Esophagus squamous epithelium (tissue), 4 donors: Measurements from ENCODE around the gene PRKCA.

ENCODE experiments used
- POLR2A ChIP-seq, 4 donors: fragments of 450-650 bp; IDR thresholded peaks; one replicate each; pipeline ENCODE4 v1.6.1; 2017; ENCODE audit warnings: antibody characterized with exemption in 4 of 4, mild to moderate bottlenecking in 4 of 4, moderate library complexity in 3 of 4
- TF ChIP-seq, protein P1 (sequence below), 6 experiments: fragments of 450-650 bp in 4 of 6; fragments of 200-600 bp in 2 of 6; sonication (generic) in 2 of 6; IDR thresholded peaks; one replicate each; pipeline ENCODE4 v1.5.1; 2016 to 2019; ENCODE audit warnings: antibody characterized with exemption in 6 of 6, mild to moderate bottlenecking in 4 of 6, moderate library complexity in 4 of 6

DNA sequence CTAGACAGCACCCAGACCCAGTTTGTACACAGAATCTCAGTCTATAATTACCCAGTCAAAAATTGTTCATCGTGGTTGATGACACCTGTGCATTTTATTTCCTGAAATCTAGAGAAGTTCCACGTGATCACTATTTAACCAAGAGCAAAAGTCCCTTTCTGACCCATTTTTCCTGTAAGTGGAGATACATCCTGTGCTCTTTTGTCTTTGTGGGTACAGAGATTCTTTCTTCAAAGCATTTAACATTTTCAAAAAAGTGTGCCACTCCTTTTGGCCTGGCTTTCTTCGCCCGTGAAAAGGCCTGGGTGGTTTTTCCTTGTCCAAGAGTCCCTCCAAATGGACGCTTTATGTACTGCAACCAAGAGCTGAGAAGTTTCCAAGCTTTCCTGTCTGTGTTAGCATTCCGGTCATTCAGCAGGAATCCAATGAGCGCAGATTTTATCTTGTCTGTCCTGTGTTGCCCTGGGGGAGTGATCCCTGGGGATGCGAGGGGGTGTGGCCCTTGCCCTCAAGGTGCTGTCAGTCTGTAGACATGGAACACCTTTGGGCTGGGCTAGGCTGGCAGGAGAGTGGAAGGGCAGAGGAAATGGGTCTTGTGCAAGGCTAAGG is 371.4 kb downstream of the PRKCA start:
- TF ChIP-seq, protein P1, sequence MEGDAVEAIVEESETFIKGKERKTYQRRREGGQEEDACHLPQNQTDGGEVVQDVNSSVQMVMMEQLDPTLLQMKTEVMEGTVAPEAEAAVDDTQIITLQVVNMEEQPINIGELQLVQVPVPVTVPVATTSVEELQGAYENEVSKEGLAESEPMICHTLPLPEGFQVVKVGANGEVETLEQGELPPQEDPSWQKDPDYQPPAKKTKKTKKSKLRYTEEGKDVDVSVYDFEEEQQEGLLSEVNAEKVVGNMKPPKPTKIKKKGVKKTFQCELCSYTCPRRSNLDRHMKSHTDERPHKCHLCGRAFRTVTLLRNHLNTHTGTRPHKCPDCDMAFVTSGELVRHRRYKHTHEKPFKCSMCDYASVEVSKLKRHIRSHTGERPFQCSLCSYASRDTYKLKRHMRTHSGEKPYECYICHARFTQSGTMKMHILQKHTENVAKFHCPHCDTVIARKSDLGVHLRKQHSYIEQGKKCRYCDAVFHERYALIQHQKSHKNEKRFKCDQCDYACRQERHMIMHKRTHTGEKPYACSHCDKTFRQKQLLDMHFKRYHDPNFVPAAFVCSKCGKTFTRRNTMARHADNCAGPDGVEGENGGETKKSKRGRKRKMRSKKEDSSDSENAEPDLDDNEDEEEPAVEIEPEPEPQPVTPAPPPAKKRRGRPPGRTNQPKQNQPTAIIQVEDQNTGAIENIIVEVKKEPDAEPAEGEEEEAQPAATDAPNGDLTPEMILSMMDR (IDR thresholded peaks at IDR 0.05), result peak; percentile 52 to 89 (median 81)
- TF ChIP-seq POLR2A (IDR thresholded peaks at IDR 0.05), result no peak
